ENCODE data around the gene PPARA. TPM values are rescaled to one million over a fixed set of nuclear protein-coding genes. Genes with fewer than 3 reads are reported as not detected.

PPARA gene
- polyA plus RNA-seq, 3 donors = 3.7 to 6.3 (median 4.9) TPM

GRCh38 chr22:46244771-46245170 is 94.4 kb downstream of the PPARA start:
- Histone ChIP-seq H2AFZ (ENCODE audit: insufficient read depth, low read depth, low read length, poor library complexity, severe bottlenecking) (no peak overlapping the region), H3K9ac (ENCODE audit: insufficient read depth, low read length, poor library complexity, severe bottlenecking) (no peak overlapping the region), H4K20me1 (ENCODE audit: insufficient read depth, low read length) (no peaks in the 10 kb centered on the region), H3K36me3 (replicated peaks in 1 of 2; ENCODE audit: control insufficient read depth in 1 of 2, insufficient read depth in 2 of 2, low read length in 2 of 2) (peaks cover 9 to 24% of the 10 kb centered on the region in 2 donors), H3K4me1 (ENCODE audit: control insufficient read depth in 1 of 2, insufficient read depth in 2 of 2, low read length in 2 of 2) (peaks cover 27 to 32% of the 10 kb centered on the region in 2 donors), H3K4me3 (replicated peaks in 1 of 3; ENCODE audit: low read depth in 2 of 3, low read length in 3 of 3) (no peak overlapping the region), H3K27me3 (ENCODE audit: control insufficient read depth in 2 of 2, insufficient read depth in 2 of 2, low read length in 2 of 2) (no peaks in the 10 kb centered on the region), H3K27ac (ENCODE audit: low read depth in 1 of 2, low read length in 2 of 2) (no peak overlapping the region), H3K79me2 (ENCODE audit: insufficient read depth, low read length) (no peaks in the 10 kb centered on the region), H3K4me2 (replicated peaks; ENCODE audit: extremely low read depth, low read length, poor library complexity, severe bottlenecking) (no peak overlapping the region), H3K9me3 (replicated peaks in 1 of 2; ENCODE audit: control insufficient read depth in 1 of 2, insufficient read depth in 1 of 2, low read length in 2 of 2) (no peaks in the 10 kb centered on the region)
- peaks cover 23% of the 10 kb centered on the region in 2 donors for H3K36me3 Mint-ChIP-seq
- TF ChIP-seq CTCF (IDR thresholded peaks at IDR 0.05) = no peak
- H3K27ac Mint-ChIP-seq = peak overlapping the region in 1 of 7 donors; percentile 52
- peaks cover 0 to 2% (median 0%) of the 10 kb centered on the region in 3 donors for H3K27me3 Mint-ChIP-seq (ENCODE audit: low read depth in 3 of 3)
- intact Hi-C loops (cut with micrococcal nuclease) = no loop called here
- peaks cover 0 to 3% (median 0%) of the 10 kb centered on the region in 7 donors for H3K9me3 Mint-ChIP-seq
- no peak for DNase-seq
- 95% methylated on average over 9 of the region's 9 CpGs for WGBS (ENCODE audit: insufficient coverage)
- peaks cover 24% of the 10 kb centered on the region for H3K4me1 Mint-ChIP-seq
- no peak overlapping the region for H3K4me3 Mint-ChIP-seq

GRCh38 chr22:46245511-46245910 is 95.2 kb downstream of the PPARA start:
- Histone ChIP-seq H3K4me2 (replicated peaks; ENCODE audit: extremely low read depth, low read length, poor library complexity, severe bottlenecking) (no peak overlapping the region), H3K4me3 (replicated peaks in 1 of 3; ENCODE audit: low read depth in 2 of 3, low read length in 3 of 3) (no peak overlapping the region), H3K9me3 (replicated peaks in 1 of 2; ENCODE audit: control insufficient read depth in 1 of 2, insufficient read depth in 1 of 2, low read length in 2 of 2) (no peaks in the 10 kb centered on the region), H3K4me1 (ENCODE audit: control insufficient read depth in 1 of 2, insufficient read depth in 2 of 2, low read length in 2 of 2) (peaks cover 20 to 26% of the 10 kb centered on the region in 2 donors), H3K9ac (ENCODE audit: insufficient read depth, low read length, poor library complexity, severe bottlenecking) (no peak overlapping the region), H3K79me2 (ENCODE audit: insufficient read depth, low read length) (peaks cover under 1% of the 10 kb centered on the region), H4K20me1 (ENCODE audit: insufficient read depth, low read length) (no peaks in the 10 kb centered on the region), H3K27ac (ENCODE audit: low read depth in 1 of 2, low read length in 2 of 2) (no peak overlapping the region), H3K27me3 (ENCODE audit: control insufficient read depth in 2 of 2, insufficient read depth in 2 of 2, low read length in 2 of 2) (no peaks in the 10 kb centered on the region), H3K36me3 (replicated peaks in 1 of 2; ENCODE audit: control insufficient read depth in 1 of 2, insufficient read depth in 2 of 2, low read length in 2 of 2) (peaks cover 9 to 24% of the 10 kb centered on the region in 2 donors), H2AFZ (ENCODE audit: insufficient read depth, low read depth, low read length, poor library complexity, severe bottlenecking) (no peak overlapping the region)
- 85% methylated on average over 16 of the region's 16 CpGs for WGBS (ENCODE audit: insufficient coverage)
- Mint-ChIP-seq H3K36me3 (peaks cover 22 to 23% of the 10 kb centered on the region in 2 donors), H3K27ac (peak overlapping the region in 1 of 7 donors; percentile 74), H3K4me3 (no peak overlapping the region), H3K4me1 (peaks cover 19% of the 10 kb centered on the region), H3K9me3 (peaks cover 0 to 3% (median 0%) of the 10 kb centered on the region in 7 donors), H3K27me3 (ENCODE audit: low read depth in 3 of 3) (peaks cover 0 to 2% (median 0%) of the 10 kb centered on the region in 3 donors)
- intact Hi-C loops (cut with micrococcal nuclease) = no loop called here
- no peak for DNase-seq
- no peak for TF ChIP-seq CTCF (IDR thresholded peaks at IDR 0.05)
